ENCODE data around the gene CEP104.
"Not testable (repeated sequence)": the region's sequence is repeated elsewhere in the genome, so short reads cannot be mapped to it uniquely, and the experiment has no call there.

The CEP104 gene

DNA sequence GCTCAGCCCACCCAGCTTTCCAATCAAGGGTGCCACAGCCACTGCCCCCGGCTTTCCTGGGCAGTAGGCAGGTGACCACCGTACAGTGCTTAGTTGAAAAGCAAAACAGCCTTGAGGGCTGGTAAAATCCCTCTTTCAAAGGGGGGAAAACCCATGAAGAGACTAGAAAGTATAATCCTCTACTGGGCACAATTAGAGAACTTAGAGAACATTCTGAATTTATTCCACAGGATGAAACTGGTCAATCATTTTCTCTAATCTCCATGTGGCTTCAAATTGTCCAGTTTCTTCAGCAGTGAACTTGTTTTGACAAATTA lies 45.5 kb downstream of the CEP104 start:
- TF ChIP-seq CTCF (IDR thresholded peaks at IDR 0.05; ENCODE audit: low read depth, low read length): no peak

GRCh38 chr1:3810149-3810761 lies 46.8 kb downstream of the CEP104 start:
- not testable (repeated sequence) for H3K36me3 ChIP-seq; DNase-seq; H3K4me3 ChIP-seq (ENCODE audit: low read depth, low read length); H3K4me1 ChIP-seq; H3K27me3 ChIP-seq; H3K9me3 ChIP-seq

More for the DNA sequence above, 45.5 kb downstream of the CEP104 start:
- Histone ChIP-seq H3K9me3 (no peaks in the 10 kb centered on the region), H3K4me1 (no peaks in the 10 kb centered on the region), H3K36me3 (no peaks in the 10 kb centered on the region), H3K27me3 (no peaks in the 10 kb centered on the region), H3K4me3 (ENCODE audit: low read depth, low read length) (no peak overlapping the region)
- DNase-seq: no peak

- Histone ChIP-seq H3K4me1 (no peaks in the 10 kb centered on the region), H3K9me3 (no peaks in the 10 kb centered on the region), H3K4me3 (ENCODE audit: low read depth, low read length) (no peak overlapping the region), H3K36me3 (no peaks in the 10 kb centered on the region), H3K27me3 (no peaks in the 10 kb centered on the region)
- no peak for DNase-seq
- TF ChIP-seq CTCF (IDR thresholded peaks at IDR 0.05; ENCODE audit: low read depth, low read length): no peak
Measured at GRCh38 chr1:3809680-3810079, 47.3 kb downstream of the CEP104 start.

DNA sequence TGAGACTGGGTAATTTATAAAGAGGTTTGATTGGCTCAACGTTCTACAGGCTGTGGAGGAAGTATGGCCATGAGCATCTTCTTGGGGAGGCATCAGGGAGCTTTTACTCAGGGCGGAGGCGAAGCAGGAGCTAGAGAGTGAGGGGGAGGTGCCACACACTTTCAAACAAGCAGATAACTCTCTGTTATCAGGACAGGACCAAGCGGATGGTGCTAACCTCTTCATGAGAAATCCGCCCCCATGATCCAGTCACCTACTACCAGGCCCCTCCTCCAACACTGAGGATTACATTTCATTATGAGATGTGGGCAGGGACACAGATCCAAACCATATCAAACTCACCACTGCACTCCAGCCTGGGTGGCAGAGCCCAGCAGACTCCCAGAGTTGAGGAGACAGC lies 49.2 kb downstream of the CEP104 start:
- Histone ChIP-seq H3K9me3 (no peaks in the 10 kb centered on the region), H3K36me3 (no peaks in the 10 kb centered on the region), H3K4me1 (no peaks in the 10 kb centered on the region), H3K27me3 (no peaks in the 10 kb centered on the region), H3K4me3 (ENCODE audit: low read depth, low read length) (no peak overlapping the region)
- DNase-seq: no peak
- TF ChIP-seq CTCF (IDR thresholded peaks at IDR 0.05; ENCODE audit: low read depth, low read length): no peak

DNA sequence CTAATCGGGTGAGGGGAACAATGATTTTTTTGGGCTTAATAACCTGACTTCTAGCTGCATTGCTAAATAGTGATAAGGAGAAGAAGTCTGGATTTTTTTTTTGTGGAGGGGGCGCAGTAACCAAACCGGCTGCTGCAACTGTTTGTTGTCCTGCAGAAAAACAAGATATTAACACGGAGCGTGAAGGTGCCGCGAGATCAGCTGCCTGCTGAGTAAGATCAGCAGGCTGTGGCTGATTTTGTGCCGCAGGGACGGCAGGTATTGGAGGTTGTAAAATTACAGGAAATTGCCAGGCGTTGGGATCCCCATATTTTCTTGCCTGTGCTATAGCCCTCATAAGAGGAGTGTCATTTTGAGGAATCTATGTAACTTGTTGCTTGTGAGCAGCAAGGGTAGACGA lies 52.0 kb downstream of the CEP104 start:
- no peaks in the 10 kb centered on the region for H3K36me3 ChIP-seq
- H3K4me3 ChIP-seq (ENCODE audit: low read depth, low read length): no peak overlapping the region

DNA sequence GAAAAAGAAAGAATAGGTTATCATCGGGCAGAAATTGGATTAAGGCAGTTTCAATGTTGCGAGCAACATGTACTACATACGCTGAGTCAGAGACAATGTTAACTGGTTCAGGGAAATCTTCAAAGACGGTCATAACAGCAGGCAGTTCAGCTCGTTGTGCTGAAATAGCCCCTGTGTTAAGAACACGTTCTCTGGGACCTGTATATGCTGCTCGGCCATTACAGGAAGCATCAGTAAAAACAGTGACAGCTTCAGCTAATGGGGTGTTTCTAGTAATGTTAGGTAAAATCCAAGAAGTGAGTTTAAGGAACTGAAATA lies 52.4 kb downstream of the CEP104 start:
- not testable (repeated sequence) for H3K36me3 ChIP-seq; H3K4me3 ChIP-seq (ENCODE audit: low read depth, low read length); H3K4me1 ChIP-seq; H3K9me3 ChIP-seq; DNase-seq; H3K27me3 ChIP-seq

More for the DNA sequence above, 52.0 kb downstream of the CEP104 start:
- DNase-seq: no peak
- no peaks in the 10 kb centered on the region for H3K4me1 ChIP-seq
- no peaks in the 10 kb centered on the region for H3K27me3 ChIP-seq
- no peak for TF ChIP-seq CTCF (IDR thresholded peaks at IDR 0.05; ENCODE audit: low read depth, low read length)
- no peaks in the 10 kb centered on the region for H3K9me3 ChIP-seq

- H3K4me3 ChIP-seq (ENCODE audit: low read depth, low read length): no peak overlapping the region
- TF ChIP-seq CTCF (IDR thresholded peaks at IDR 0.05; ENCODE audit: low read depth, low read length): no peak
- DNase-seq: no peak
- H3K27me3 ChIP-seq: no peaks in the 10 kb centered on the region
- no peaks in the 10 kb centered on the region for H3K9me3 ChIP-seq
- no peaks in the 10 kb centered on the region for H3K4me1 ChIP-seq
- no peaks in the 10 kb centered on the region for H3K36me3 ChIP-seq
Measured at GRCh38 chr1:3803905-3804626, 52.9 kb downstream of the CEP104 start.

GRCh38 chr1:3800795-3801194 lies 56.2 kb downstream of the CEP104 start:
- not testable (repeated sequence) for H3K9me3 ChIP-seq; DNase-seq; H3K36me3 ChIP-seq; H3K4me3 ChIP-seq (ENCODE audit: low read depth, low read length); H3K27me3 ChIP-seq; H3K4me1 ChIP-seq
